AG09319 (cell line): ENCODE measurements around the gene SETD6.

Experiments
- DNase-seq: peaks from one replicate; pipeline ENCODE4 v3.0.0-alpha.2; 2010; ENCODE audit warnings: low read depth; ENCODE audit errors: extremely low read depth
- CTCF ChIP-seq: IDR thresholded peaks from 2 replicates; pipeline ENCODE4 v1.5.1; 2011; ENCODE audit warnings: low read depth, mild to moderate bottlenecking, inconsistent platforms, low read length, moderate library complexity

SETD6 gene

GRCh38 chr16:58500430-58501241, 14.7 kb upstream of the SETD6 start:
- no peak for TF ChIP-seq CTCF
- no peak for DNase-seq

DNA sequence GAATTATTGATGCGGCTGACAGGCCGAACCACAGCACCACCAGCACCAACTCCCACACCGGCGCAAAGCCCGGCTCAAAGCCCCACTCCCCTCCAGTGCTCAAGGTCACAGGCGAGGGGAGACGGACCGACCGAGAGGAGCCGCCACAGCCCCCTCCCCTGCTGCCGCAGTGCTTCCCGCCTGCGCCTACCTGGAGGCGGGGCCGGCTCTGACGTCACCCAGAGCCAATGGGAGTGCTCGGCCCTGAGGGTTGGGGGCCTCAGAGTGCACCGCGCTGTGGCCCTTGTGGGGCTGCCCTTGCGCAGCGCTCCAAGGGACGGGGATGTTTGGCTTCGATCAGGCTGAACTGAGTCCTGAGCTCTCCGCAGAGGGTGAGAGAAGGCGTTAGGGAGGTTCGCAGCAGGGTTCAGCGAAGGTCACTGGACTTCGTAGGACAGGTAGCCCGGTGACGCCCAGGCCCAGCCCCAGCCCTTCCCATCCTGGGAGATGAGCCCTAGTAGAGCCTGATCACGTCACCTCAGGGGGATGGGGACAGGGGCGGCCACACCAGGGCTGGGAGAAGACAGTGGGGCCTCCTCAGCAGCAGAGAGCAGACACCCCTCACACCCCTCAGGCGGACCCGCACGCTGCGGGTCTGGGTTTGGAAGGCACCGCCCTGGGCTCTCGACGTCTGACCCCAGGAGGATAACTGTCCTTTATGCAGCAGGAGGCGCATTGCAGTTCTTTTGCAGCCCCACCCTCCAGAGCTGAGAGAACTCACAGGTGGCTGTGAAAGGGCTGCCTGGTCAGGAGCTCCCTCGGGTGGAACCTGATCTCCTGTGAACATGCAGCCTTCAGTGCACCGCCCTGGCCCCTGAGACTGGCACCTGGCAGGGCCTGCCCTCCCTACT, 13.8 kb upstream of the SETD6 start:
- no peak for TF ChIP-seq CTCF
- no peak for DNase-seq

- DNase-seq = no peak
- TF ChIP-seq CTCF = no peak
These were observed 12.9 kb upstream of the SETD6 start for GRCh38 chr16:58502217-58502921.

DNA sequence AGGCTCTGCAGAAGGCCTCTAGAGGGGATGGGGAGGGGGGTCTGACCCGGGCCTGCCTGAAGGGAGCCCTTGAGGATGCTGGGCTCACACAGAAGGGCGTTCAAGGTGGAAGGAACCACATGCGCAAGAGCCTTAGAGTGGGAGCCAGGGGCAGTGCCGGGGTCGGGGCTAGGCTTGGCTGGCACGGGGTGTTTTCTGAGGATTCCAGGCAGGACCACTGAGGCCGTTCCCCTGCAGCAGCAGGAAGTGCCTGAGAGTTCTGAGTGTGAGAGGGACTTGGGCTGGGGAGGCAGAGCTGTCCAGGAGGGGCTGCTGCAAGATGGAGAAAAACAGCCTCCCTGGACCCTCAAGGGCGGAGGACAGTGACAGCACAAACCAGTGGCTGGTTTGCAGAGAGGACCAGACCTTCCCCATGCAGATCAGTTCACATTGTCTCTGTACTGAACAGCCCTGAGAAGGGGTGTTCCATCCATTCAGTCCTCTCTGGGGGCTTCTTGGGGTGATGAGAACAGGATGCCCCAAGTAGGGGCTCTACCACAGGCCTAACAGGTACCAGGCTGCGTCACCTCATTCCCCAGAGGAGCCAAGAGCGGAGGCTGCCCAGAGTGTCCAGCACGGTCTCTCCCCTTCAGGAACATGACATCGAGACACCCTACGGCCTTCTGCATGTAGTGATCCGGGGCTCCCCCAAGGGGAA, 12.0 kb upstream of the SETD6 start:
- TF ChIP-seq CTCF = no peak
- DNase-seq = no peak

DNA sequence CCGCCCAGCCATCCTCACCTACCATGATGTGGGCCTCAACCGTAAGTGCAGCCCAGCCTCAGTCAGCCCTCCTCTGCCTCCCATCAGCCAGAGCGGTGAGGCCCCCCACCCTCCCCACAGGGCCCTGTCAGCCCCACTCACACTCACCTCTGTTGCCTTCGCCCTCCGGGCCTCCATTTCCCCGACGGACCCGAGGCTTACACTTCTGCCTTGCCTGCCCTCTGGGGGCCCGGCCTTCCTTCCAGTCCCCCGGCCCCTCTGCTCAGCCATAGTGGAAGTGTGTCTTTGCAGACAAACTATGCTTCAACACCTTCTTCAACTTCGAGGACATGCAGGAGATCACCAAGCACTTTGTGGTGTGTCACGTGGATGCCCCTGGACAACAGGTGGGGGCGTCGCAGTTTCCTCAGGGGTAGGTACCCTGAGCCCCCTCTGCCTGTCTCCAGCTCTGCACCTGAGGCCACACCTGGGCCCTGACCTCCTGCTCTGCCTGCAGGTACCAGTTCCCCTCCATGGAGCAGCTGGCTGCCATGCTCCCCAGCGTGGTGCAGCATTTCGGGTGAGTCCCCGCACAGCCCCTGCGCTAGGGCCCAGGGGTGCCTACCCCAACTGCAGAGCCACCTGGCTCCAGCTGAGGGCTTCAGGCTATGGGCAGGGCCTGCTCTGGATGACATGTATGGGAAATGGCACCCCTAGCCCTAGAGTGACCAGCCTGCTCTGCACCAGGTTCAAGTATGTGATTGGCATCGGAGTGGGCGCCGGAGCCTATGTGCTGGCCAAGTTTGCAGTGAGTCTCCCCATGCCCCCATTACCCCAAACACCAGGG, 11.2 kb upstream of the SETD6 start:
- TF ChIP-seq CTCF = no peak
- no peak for DNase-seq

- no peak for TF ChIP-seq CTCF
- DNase-seq = no peak
These were observed 8.8 kb upstream of the SETD6 start for GRCh38 chr16:58506241-58507194.
